ENCODE measurements around the gene GRN.

GRCh38 chr17:44351961-44352827 lies 7.1 kb downstream of the GRN start:
- TF ChIP-seq BHLHE40 (IDR thresholded peaks at IDR 0.05; ENCODE audit: borderline replicate concordance), result no peak
- TF ChIP-seq SP1 (IDR thresholded peaks at IDR 0.05), result no peak
- no peak for TF ChIP-seq FOXK2 (IDR thresholded peaks at IDR 0.05)
- no peak for TF ChIP-seq ZNF384 (IDR thresholded peaks at IDR 0.05)
- TF ChIP-seq HDGF (IDR thresholded peaks at IDR 0.05; ENCODE audit: borderline replicate concordance), result no peak
- TF ChIP-seq L3MBTL2 (conservative IDR thresholded peaks at IDR 0.05), result no peak
- TF ChIP-seq FOXM1 (IDR thresholded peaks at IDR 0.05; ENCODE audit: borderline replicate concordance), result no peak
- no peak for TF ChIP-seq ELF4 (IDR thresholded peaks at IDR 0.05)
- TF ChIP-seq ARNT (IDR thresholded peaks at IDR 0.05), result no peak
- TF ChIP-seq TARDBP (IDR thresholded peaks at IDR 0.05), result no peak
- TF ChIP-seq NFRKB (IDR thresholded peaks at IDR 0.05), result no peak
- TF ChIP-seq SUZ12 (IDR thresholded peaks at IDR 0.05), result no peak

Data from HEK293T (cell line).